Neural cell (in vitro differentiated cells): ENCODE measurements around the gene IL1R2. TPM values are rescaled to one million over a fixed set of nuclear protein-coding genes. Genes with fewer than 3 reads are reported as not detected.

Experiments used
- H2AFZ ChIP-seq: fragments of 200-600, 300-800 bp; sonication (generic), shearing (Covaris generic); 2 replicates; pipeline ENCODE4 v1.6.0; 2014; ENCODE audit warnings: low read depth, mild to moderate bottlenecking, antibody characterized with exemption, low read length, moderate library complexity
- H3F3A ChIP-seq: fragments of 200-600 bp; shearing (Covaris generic); 2 replicates; pipeline ENCODE4 v1.6.1; 2016; ENCODE audit warnings: mild to moderate bottlenecking, moderate library complexity, mixed read lengths, antibody characterized with exemption, low read length; ENCODE audit not compliant: insufficient read depth, poor library complexity, severe bottlenecking
- H3K27ac ChIP-seq: fragments of 200-600, 300-800 bp; sonication (generic), shearing (Covaris generic); 2 replicates; pipeline ENCODE4 v1.5.1; 2014; ENCODE audit warnings: mild to moderate bottlenecking, low read length, moderate library complexity
- H3K27me3 ChIP-seq: fragments of 300-800, 200-600 bp; sonication (generic), shearing (Covaris generic); 2 replicates; pipeline ENCODE4 v1.6.0; 2014; ENCODE audit warnings: mild to moderate bottlenecking, low read depth, low read length, moderate library complexity; ENCODE audit not compliant: insufficient read depth
- H3K36me3 ChIP-seq: fragments of 300-800, 200-600 bp; sonication (generic), shearing (Covaris generic); 2 replicates; pipeline ENCODE4 v1.5.1; 2014; ENCODE audit warnings: mild to moderate bottlenecking, antibody characterized with exemption, low read length, moderate library complexity; ENCODE audit not compliant: insufficient read depth
- H3K4me2 ChIP-seq: fragments of 300-800, 200-600 bp; sonication (generic), shearing (Covaris generic); 2 replicates; pipeline ENCODE4 v1.6.0; 2014; ENCODE audit warnings: mild to moderate bottlenecking, low read length
- H3K4me3 ChIP-seq: fragments of 300-800, 200-600 bp; sonication (generic), shearing (Covaris generic); 2 replicates; pipeline ENCODE4 v1.5.1; 2014; ENCODE audit warnings: mild to moderate bottlenecking, low read length, moderate library complexity
- H3K79me2 ChIP-seq: fragments of 200-600 bp; shearing (Covaris generic); replicated peaks from 2 replicates; pipeline ENCODE4 v1.6.0; 2014; ENCODE audit warnings: mild to moderate bottlenecking, low read length, moderate library complexity; ENCODE audit not compliant: insufficient read depth
- H3K9ac ChIP-seq: fragments of 300-800, 200-600 bp; sonication (generic), shearing (Covaris generic); 2 replicates; pipeline ENCODE4 v1.6.1; 2016; ENCODE audit warnings: mild to moderate bottlenecking, low read length, mixed read lengths
- H3K9me2 ChIP-seq: fragments of 200-600 bp; shearing (Covaris generic); 2 replicates; pipeline ENCODE4 v1.6.1; 2016; ENCODE audit warnings: mild to moderate bottlenecking, low read length, mixed read lengths; ENCODE audit not compliant: insufficient read depth
- H3K9me3 ChIP-seq: fragments of 200-600, 300-800 bp; sonication (generic), shearing (Covaris generic); 2 replicates; pipeline ENCODE4 v1.6.1; 2016; ENCODE audit warnings: mild to moderate bottlenecking, mixed run types, low read length, moderate library complexity, mixed read lengths
- H4K20me1 ChIP-seq: fragments of 200-600 bp; shearing (Covaris generic); 2 replicates; pipeline ENCODE4 v1.6.1; 2016; ENCODE audit warnings: mild to moderate bottlenecking, mixed run types; ENCODE audit not compliant: insufficient read depth
- CTCF ChIP-seq: fragments of 450-650 bp; IDR thresholded peaks from 2 replicates; pipeline ENCODE4 v1.5.1; 2014; ENCODE audit warnings: antibody characterized with exemption, mild to moderate bottlenecking, moderate library complexity; ENCODE audit not compliant: poor library complexity, severe bottlenecking
- EP300 ChIP-seq: fragments of 450-650 bp; conservative IDR thresholded peaks from 2 replicates; pipeline ENCODE4 v1.6.1; 2014; ENCODE audit warnings: antibody characterized with exemption, mild to moderate bottlenecking, moderate library complexity; ENCODE audit not compliant: poor library complexity, severe bottlenecking
- EZH2 ChIP-seq: fragments of 200-600, 300-800 bp; shearing (Covaris generic), sonication (generic); IDR thresholded peaks from 2 replicates; pipeline ENCODE4 v1.6.1; 2014; ENCODE audit warnings: antibody characterized with exemption, low read length, borderline replicate concordance, mild to moderate bottlenecking; ENCODE audit not compliant: insufficient read depth, poor library complexity, severe bottlenecking
- MXI1 ChIP-seq: fragments of 450-650 bp; conservative IDR thresholded peaks from 2 replicates; pipeline ENCODE4 v1.6.1; 2014; ENCODE audit warnings: antibody characterized with exemption, mild to moderate bottlenecking; ENCODE audit not compliant: poor library complexity, severe bottlenecking
- POLR2AphosphoS5 ChIP-seq: IDR thresholded peaks from 2 replicates; pipeline ENCODE4 v1.6.1; 2012
- RAD21 ChIP-seq: fragments of 450-650 bp; conservative IDR thresholded peaks from 2 replicates; pipeline ENCODE4 v1.6.1; 2014; ENCODE audit warnings: antibody characterized with exemption, mild to moderate bottlenecking, moderate library complexity
- REST ChIP-seq: IDR thresholded peaks from 2 replicates; pipeline ENCODE4 v1.6.1; 2012; ENCODE audit warnings: borderline replicate concordance
- SMC3 ChIP-seq: fragments of 450-650 bp; conservative IDR thresholded peaks from 2 replicates; pipeline ENCODE4 v1.6.1; 2014; ENCODE audit warnings: antibody characterized with exemption, mild to moderate bottlenecking, moderate library complexity; ENCODE audit not compliant: poor library complexity
- TAF1 ChIP-seq: IDR thresholded peaks from 2 replicates; pipeline ENCODE4 v1.6.1; 2012; ENCODE audit warnings: low read depth
- polyA plus RNA-seq: library from polyadenylated mRNA; depleted of rRNA; stranded (reverse); fragments of >200 nt; gene quantifications from 2 replicates; pipeline ENCODE4 v1.2.3, GENCODE V29; 2014

The IL1R2 gene
- polyA plus RNA-seq, 1 donor from 2014 or later, result not detected

GRCh38 chr2:101975171-101975870, 16.4 kb upstream of the IL1R2 start:
- Histone ChIP-seq H4K20me1 (no peaks in the 10 kb centered on the region), H2AFZ (no peak overlapping the region), H3K4me2 (no peak overlapping the region), H3K9ac (no peak overlapping the region), H3K9me2 (no peaks in the 10 kb centered on the region), H3K27ac (no peak overlapping the region), H3K27me3 (no peaks in the 10 kb centered on the region), H3K36me3 (no peaks in the 10 kb centered on the region), H3K4me3 (no peak overlapping the region), H3K79me2 (no peaks in the 10 kb centered on the region), H3K9me3 (no peaks in the 10 kb centered on the region), H3F3A (no peaks in the 10 kb centered on the region)
- TF ChIP-seq EZH2, result no peak
- TF ChIP-seq MXI1, result no peak

GRCh38 chr2:101976891-101977290, 14.9 kb upstream of the IL1R2 start:
- H3K27me3 ChIP-seq, result no peaks in the 10 kb centered on the region

GRCh38 chr2:101980368-101980767, 11.4 kb upstream of the IL1R2 start:
- Histone ChIP-seq H3K27ac (no peak overlapping the region), H3K9ac (no peak overlapping the region), H3K9me2 (no peaks in the 10 kb centered on the region), H3K9me3 (no peaks in the 10 kb centered on the region), H4K20me1 (no peaks in the 10 kb centered on the region), H2AFZ (no peak overlapping the region), H3F3A (no peaks in the 10 kb centered on the region), H3K4me3 (no peak overlapping the region), H3K27me3 (no peaks in the 10 kb centered on the region), H3K36me3 (no peaks in the 10 kb centered on the region), H3K79me2 (no peaks in the 10 kb centered on the region), H3K4me2 (no peak overlapping the region)
- TF ChIP-seq POLR2AphosphoS5 (no peak), CTCF (no peak), EZH2 (no peak), TAF1 (no peak), EP300 (no peak), REST (no peak), SMC3 (no peak)

More at GRCh38 chr2:101976891-101977290, 14.9 kb upstream of the IL1R2 start:
- Histone ChIP-seq H3K79me2 (no peaks in the 10 kb centered on the region), H4K20me1 (no peaks in the 10 kb centered on the region), H3K9ac (no peak overlapping the region), H3K4me2 (no peak overlapping the region), H3K9me2 (no peaks in the 10 kb centered on the region), H3K9me3 (no peaks in the 10 kb centered on the region), H3K4me3 (no peak overlapping the region), H3K27ac (no peak overlapping the region), H3F3A (no peaks in the 10 kb centered on the region), H3K36me3 (no peaks in the 10 kb centered on the region), H2AFZ (no peak overlapping the region)
- no peak for TF ChIP-seq RAD21
- TF ChIP-seq EZH2, result no peak
- no peak for TF ChIP-seq SMC3
- TF ChIP-seq REST, result no peak
